ENCODE results near the gene TSG101.

TSG101 gene

DNA sequence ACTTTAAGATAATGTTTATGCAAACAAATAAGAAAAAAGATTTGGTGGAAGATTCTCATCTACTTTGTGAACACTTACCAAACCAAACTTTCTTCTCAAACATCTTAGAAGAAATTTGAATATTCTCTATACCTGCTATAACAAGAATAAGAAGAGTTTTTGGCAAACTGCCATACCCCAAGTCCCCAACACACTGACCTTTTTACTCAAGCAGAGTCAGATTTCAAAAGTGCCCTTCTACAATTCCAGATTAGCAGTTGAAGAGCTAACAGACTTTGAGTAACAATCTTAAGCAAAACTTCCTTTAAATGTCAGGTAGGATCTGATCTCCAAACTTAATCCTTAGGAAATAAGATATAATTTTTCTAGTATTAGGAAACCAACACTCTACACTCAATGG lies 33.9 kb downstream of the TSG101 start:
- no peak for DNase-seq

DNA sequence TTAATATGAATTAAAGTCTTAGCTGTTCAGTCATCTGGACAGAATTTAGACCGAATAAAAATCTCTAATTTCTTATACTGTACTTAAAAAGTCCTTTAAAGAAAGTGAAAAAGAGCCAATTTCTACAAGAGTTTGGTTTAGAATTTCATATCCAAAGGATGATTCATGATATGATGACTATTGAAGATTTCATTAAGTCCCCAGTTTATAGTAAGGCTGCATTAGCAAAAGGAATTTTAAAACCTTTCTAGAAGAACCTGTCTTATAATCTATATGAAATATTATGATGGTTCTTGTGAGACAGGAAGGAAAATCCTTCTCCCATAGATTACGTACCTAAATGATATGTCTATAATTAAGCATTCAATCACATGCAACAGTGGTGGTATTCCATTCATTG lies 34.8 kb downstream of the TSG101 start:
- no peak for DNase-seq

DNA sequence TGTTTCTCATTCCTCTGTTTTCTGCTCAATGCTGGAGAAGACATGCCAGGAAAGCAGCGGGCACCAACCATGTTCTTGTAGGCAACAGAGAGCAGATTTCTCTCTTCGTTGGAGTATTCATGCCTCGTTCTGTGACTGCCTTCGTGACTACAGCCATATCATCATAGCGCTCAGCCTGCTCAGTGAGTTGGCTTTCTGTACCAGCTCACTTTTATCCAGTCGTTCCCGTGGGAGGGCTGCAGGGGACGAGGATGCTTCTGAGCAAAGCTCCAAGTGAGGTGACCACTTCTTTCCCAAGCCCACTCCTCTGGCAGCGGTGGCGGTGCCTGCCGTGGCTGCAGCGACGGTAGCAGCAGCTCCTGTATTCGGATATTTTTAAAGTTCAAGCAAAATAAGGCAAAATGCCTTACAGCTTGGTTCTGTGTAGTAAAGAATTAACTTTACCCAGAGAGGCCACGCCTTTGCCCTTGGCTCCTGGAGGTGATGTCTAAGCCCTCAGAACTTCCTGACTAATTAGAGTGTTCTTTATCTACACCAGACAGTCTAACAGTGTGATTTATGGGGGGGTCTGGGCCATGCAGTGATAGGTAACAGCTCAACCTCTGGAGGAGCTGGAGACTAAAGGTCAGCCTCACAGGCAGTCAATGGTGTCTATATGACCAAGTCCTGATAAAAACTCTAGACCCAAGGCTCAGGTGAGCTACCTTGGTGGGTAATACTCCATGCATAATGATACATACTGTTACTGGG lies 35.8 kb downstream of the TSG101 start:
- no peak for DNase-seq

DNA sequence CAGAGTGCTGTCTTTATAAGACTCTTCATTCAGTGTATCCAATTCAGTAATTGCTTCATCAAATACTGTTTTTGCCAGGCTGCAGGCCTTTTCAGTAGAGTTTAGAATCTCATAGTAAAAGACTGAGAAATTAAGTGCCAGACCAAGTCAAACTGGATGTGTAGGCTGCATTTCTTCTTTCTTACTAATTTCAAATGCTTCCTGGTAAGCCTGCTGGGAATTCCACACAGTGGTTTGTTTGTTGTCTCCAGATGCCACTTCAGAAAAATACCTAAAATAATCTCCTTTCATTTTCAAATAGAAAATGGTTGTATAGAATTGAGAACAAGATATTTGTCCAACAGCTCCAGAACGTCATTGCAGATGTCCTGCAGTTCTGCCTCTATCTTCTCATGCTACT lies 36.4 kb downstream of the TSG101 start:
- no peak for DNase-seq

DNA sequence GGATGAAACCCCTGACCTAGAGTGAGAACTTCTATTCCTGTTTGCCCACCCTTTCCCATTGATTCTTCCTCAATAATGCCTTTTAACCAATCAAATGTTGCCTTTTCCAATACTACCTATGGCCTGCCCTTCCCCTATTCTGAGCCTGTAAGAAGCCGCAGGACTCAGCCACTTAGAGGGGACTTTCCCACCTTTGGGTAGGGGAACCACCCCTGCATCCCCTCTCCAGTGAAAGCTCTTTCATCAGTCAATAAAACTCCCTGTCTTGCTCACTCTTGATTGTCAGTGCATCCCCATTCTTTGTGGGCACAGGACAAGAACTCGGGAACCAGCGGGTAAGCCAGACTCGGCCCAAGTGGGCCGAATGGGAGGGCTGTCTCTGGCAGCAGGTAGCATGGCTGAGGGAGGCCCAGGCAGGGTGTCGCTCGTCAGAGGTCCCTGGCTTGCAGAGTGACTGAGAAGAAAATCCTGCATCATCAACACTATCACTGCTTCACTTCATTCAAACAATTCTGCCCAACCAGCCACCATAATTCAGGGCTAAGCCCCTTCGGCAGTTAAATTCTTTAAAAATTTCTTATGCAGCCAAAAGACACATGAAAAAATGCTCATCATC lies 40.7 kb downstream of the TSG101 start:
- DNase-seq = no peak

DNA sequence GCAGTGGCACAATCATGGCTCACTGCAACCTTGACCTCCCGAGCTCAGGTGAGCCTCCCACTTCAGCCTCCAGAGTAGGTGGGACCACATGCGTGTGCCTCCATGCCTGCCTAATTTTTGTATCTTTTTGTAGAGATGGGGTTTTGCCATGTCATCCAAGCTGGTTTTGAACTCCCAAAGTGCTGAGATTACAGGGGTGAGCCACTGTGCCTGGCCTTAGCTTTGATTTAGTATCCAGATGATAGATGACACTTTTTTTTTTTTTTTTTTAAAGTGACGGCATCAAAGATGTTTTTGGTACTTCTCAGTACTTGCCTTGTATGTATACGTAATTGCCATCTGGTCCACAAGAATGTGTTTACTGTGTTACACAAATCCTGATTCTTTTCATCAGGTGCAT lies 47.7 kb downstream of the TSG101 start:
- no peak for DNase-seq

DNA sequence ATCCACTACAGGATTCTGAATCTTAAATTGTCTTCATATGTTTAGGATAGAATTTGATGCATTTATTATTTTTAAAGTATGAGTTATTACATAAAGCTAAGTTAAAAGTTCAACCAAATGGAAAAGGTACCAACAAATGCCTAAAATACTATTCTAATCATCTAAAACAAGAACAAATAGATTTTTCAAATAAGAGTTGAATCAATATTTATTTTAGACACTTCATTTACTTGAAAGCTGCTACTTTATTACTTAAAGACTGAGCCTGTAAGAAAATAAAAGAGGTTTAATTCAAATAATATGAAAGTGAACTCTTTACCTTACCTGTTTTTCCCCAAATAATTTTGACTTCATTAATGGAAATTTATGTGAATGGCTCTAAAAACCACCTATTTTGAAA lies 54.2 kb downstream of the TSG101 start:
- no peak for DNase-seq

DNA sequence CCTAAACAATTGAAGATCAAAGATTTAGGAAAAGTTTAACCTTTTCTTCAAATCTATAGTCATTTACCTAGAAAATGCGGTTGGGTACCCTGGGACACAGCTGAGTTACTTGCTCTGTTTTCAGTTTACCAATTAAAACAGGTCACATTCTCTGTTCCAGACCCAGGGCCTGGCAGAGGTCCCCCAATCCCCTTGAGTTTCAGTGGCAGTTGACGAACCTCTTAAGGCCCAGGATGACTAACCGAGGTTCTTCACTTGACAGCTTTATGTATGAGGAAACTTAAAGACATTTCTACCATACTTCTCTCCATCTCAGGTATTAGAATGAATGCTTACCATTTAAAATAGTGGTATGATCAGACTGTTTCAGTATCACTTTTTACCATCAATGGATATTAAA lies 54.7 kb downstream of the TSG101 start:
- DNase-seq = no peak

DNA sequence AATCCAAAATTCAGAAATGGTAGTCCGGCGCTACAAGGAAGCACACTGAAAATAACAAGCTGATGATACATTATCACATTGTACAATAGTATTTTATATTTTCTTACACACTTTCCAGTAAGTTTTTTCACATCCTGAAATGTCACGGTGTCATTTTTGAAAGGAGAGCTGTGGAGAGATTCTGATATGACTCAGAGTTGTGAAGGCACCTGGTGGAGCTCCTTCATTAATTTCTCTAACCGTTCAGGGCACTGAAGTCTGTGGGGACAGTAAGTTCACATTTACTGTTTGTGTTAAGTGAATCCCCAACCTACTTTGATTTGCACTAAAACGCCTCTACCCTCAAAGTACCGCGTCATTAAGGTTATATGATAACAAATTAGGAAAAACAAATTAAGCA lies 57.8 kb downstream of the TSG101 start:
- no peak for DNase-seq

DNA sequence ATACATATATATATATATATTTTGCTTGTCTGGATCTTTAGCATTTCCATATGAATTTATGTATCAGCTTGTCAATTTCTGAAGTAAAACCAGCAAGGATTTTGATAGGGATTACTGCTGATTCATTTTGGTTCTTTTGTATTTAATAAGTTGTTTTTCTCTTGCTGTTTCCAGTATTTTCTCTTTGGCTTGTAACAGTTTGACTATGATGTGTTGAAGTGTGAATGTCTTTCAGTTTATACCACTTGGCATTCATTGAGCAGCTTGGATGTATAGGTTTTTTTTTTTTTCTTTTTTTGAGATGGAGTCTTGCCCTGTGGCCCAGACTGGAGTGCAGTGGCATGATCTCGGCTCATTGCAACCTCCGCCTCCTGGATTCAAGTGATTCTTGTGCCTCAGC lies 58.7 kb downstream of the TSG101 start:
- DNase-seq = no peak

DNA sequence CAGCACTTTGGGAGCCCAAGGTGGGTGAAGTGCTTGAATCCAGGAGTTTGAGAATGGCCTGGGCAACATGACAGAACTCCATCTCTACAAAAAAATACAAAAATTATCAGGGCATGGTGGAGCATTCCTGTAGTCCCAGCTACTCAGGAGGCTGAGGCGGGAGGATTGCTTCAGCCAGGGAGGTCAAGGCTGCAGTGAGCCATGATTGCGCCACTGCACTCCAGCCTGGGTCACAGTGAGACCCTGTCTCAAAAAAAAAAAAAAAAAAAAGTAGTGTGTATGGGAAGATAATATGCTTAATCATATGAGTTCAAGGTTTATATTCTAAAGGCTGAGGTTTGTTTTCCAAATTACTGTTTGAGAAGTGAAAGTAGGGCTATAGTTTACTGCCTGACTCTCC lies 60.3 kb downstream of the TSG101 start:
- DNase-seq = no peak

DNA sequence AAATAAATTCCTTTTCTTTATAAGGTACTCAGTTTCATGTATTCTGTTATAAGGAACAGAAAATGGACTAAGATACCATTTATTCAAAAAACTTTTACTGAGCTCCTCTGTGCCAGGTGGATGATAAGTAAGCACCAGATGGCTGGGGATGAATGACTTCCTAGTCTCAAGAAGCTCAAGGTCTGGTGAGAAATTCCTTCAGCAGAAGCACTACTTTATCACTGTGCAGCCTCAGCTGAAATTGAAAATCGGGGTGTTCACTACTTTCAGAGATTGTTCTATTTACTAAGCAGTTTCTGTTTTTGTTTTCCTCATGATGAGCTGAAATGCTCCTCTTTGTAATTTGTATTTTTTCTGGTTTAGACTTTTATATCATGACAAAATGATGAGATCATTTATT lies 63.3 kb downstream of the TSG101 start:
- DNase-seq = no peak

DNA sequence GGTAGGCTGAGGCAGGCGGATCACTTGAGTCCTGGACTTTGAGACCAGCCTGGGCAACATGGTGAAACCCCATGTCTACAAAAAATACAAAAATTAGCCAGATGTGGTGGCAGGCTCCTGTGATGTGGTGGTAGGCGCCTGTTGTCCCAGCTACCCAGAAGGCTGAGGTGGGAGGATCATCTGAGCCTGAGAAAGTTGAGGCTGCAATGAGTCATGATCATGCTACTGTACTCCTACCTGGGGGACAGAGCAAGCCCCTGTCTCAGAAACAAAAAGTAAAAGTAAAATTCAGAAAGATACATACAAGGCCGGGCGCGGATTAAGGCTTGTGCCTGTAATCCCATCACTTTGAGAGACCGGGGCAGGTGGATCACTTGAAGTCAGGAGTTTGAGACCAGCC lies 64.8 kb downstream of the TSG101 start:
- DNase-seq = no peak

DNA sequence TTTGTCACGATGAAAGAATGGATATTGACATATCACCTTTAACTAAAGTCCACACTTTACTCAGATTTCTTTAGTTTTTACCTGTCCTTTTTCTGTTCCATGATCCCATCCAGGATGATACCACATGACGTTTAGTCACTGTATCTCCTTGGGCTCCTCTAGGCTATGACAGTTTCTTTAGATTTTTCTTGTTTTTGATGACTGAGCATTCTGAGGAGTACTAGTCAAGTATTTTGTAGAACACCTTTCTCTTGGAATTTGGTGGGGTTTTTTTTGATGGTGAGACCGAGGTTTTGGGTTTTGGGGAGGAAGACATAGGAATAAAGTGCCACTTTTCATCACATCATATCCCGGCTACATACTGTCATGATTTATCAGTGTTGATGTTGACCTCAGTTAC lies 67.1 kb downstream of the TSG101 start:
- no peak for DNase-seq

DNA sequence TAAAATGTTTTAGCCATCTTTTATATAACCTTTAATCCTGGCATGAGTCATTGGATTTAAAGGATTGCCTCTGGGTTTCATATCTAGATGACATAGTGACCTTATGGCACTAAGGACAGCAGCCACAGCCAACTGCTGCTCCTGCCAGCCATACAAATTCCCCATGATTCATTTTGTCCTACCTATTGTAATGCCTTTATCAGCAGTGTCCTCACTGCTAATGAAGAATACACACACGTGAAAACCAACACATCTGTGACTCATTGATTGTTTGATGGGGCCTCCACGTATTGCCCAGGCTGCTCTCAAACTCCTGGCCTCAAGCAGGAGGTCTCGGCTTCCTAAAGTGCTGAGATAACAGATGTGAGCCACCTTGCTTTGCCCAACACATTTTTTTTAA lies 69.3 kb downstream of the TSG101 start:
- no peak for DNase-seq

DNA sequence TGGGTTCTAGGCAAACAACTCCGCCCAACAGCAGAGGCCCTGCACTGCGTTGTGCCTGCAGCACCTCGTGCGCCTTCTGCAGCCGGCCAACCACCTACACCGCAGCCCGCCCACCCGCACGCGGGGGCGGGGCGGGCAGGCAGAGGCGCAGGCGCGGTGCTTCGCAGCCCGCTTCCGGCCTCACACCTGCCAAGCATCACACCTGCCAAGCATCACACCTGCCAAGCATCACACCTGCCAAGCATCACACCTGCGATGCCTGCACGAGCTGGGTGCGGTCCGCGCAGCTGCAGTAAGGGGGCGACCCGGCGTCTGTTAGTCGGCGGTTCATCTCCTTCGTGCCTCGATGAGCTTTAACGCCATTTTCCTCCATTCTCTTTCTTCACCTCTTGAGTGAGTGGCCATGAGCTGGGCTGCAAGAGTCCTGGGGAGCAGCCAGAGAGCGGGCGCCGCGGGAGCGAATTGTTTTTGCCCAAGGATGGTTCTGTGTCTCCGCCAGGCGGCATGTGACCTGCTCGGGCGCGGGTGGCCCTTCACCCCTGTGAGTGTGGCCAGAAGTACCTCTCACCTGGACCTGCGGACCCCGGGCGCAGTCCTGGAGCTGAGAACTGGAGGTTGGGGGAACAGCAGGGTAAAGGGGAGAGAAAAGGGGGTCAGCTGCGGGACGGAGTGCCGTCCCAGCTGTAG lies 70.9 kb downstream of the TSG101 start, which contains the start of gene LDHAL6A:
LDHAL6A (plus strand) TSS at position 171 of the 687 bp plus-strand sequence. CDS start 825 bp downstream, outside the sequence.
- DNase-seq = no peak

DNA sequence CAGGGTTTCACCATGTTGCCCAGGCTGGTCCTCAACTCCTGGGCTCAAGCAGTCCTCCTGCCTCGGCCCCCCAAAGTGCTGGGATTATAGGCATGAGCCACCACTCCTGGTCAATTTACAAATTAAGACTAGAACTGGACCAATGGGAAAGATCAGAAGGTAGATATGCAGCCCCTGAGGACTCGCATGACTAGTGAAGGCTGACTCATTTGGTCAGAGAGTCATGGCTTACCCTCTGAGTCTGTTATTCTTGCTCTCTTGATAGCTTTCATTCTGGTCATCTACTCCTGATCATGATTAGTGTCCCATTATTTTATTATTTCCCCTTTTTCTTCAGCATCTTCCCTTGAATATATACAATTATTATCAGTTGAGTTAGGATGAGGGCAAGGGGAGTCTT lies 73.8 kb downstream of the TSG101 start:
- DNase-seq = no peak

DNA sequence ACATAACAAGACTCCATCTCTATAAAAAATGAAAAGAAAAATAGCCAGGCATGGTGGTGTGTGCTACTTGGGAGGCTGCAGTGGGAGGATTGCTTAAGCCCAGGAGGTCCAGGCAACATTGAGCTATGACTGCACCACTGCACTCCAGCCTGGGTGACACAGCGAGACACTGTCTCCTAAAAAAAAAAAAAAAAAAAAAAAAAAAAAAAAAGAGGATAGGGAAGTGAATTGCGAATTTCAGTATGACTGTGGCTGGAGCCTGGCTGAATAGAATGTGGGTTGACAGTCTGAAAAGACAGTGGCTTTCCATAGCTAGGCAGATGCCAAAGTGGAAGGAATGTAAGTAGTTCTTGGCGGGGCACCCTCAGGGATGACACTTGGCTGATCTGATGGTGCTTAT lies 77.5 kb downstream of the TSG101 start:
- no peak for DNase-seq

DNA sequence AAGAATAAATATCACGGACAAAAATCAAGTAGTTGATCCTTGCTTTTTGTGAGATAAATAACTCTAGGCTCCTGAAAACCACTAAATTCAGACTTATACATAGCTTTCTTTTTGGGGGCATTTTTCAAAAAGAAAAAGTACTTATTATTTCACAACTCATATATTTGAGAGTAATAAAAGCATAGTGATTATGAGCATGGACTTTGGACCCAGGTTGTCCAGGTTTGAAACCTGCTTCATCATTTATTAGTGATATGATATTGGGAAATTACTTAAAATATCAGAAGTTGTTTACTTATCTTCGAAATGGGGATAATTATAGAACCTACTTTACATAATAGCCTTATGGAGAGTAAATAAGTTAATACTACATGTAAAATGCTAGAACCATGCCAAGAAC lies 88.1 kb downstream of the TSG101 start:
- DNase-seq = no peak

Data from NCI-H1092 (cell line).